GM10266 (cell line): Measurements from ENCODE around the gene CPED1.

Experiments
- DNase-seq: peaks from one replicate; pipeline ENCODE4 v3.0.0; 2012; ENCODE audit errors: extremely low spot score
- CTCF ChIP-seq: IDR thresholded peaks from 2 replicates; pipeline ENCODE4 v1.5.1; 2012; ENCODE audit warnings: mild to moderate bottlenecking, low read depth; ENCODE audit not compliant: control insufficient read depth, insufficient read depth; ENCODE audit errors: missing control alignments

The CPED1 gene

GRCh38 chr7:121020989-121021969, 32.8 kb downstream of the CPED1 start:
- DNase-seq: no peak
- no peak for TF ChIP-seq CTCF

DNA sequence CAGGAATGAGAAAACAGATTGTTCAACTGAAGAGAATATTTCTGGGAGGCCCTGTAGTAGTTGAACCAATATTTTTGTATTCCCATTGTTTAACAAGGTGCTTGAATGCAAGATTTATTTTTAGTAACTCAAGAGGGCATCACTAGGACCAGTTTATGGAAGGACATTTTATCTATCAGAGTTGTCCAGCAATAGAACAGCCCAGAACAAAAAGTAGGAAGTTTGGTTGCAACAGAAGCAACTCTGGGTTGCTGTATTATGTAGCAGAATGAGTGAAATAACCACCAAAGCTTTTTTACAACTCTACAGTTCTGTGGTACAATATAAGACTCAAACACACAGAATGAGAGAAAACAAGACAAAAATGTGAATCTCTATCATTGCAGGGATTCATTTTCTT, 34.7 kb downstream of the CPED1 start:
- no peak for DNase-seq
- TF ChIP-seq CTCF: no peak

- no peak for DNase-seq
- TF ChIP-seq CTCF: no peak
Observed at GRCh38 chr7:121023683-121024511, 35.4 kb downstream of the CPED1 start.

GRCh38 chr7:121024611-121025010, 36.1 kb downstream of the CPED1 start:
- DNase-seq: no peak
- no peak for TF ChIP-seq CTCF

DNA sequence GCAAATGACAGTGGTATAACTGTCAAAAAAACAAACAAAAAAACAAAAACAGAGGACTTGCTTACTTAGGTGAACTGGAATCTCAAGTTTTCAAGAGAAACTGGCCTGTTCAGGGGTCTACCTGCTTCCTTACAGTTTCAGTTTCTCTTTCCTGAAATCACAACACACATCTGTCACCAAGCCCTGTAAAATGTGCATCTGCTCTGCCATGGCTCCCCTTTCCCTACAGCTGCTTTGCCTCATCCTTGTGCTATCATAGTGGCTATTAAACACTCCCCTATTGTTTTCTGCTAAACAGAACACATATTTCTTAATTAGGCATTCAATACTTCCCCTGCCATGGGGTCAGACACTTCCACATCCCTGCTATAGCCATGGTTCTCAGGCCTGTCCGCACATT, 37.6 kb downstream of the CPED1 start:
- DNase-seq: no peak
- no peak for TF ChIP-seq CTCF

GRCh38 chr7:121026577-121027111, 38.1 kb downstream of the CPED1 start:
- no peak for DNase-seq
- no peak for TF ChIP-seq CTCF
